ENCODE measurements around the gene BRF1.
"Not testable (repeated sequence)": the region's sequence is repeated elsewhere in the genome, so short reads cannot be mapped to it uniquely, and the experiment has no call there.

The BRF1 gene

GRCh38 chr14:105332350-105332874 is 31.6 kb upstream of the BRF1 start:
- no peak for DNase-seq (ENCODE audit: low spot score)

GRCh38 chr14:105331575-105332349 is 31.0 kb upstream of the BRF1 start:
- DNase-seq (ENCODE audit: low spot score) = no peak

- DNase-seq (ENCODE audit: low spot score) = no peak
These were observed 29.7 kb upstream of the BRF1 start for GRCh38 chr14:105330491-105330895.

- DNase-seq (ENCODE audit: low spot score) = no peak
These were observed 28.8 kb upstream of the BRF1 start for GRCh38 chr14:105329411-105330150.

GRCh38 chr14:105328678-105329390 is 28.0 kb upstream of the BRF1 start:
- no peak for DNase-seq (ENCODE audit: low spot score)

GRCh38 chr14:105328070-105328677 is 27.4 kb upstream of the BRF1 start:
- DNase-seq (ENCODE audit: low spot score) = no peak

- not testable (repeated sequence) for DNase-seq (ENCODE audit: low spot score)
These were observed 26.9 kb upstream of the BRF1 start for GRCh38 chr14:105327695-105328045.

- DNase-seq (ENCODE audit: low spot score) = no peak
These were observed 26.3 kb upstream of the BRF1 start for GRCh38 chr14:105326891-105327694.

GRCh38 chr14:105326568-105326867 is 25.7 kb upstream of the BRF1 start:
- DNase-seq (ENCODE audit: low spot score) = no peak

GRCh38 chr14:105325716-105326567 is 25.1 kb upstream of the BRF1 start:
- no peak for DNase-seq (ENCODE audit: low spot score)

- DNase-seq (ENCODE audit: low spot score) = no peak
These were observed 24.5 kb upstream of the BRF1 start for GRCh38 chr14:105325303-105325702.

- no peak for DNase-seq (ENCODE audit: low spot score)
These were observed 24.1 kb upstream of the BRF1 start for GRCh38 chr14:105324871-105325270.

- DNase-seq (ENCODE audit: low spot score) = no peak
These were observed 23.4 kb upstream of the BRF1 start for GRCh38 chr14:105324080-105324778.

GRCh38 chr14:105323663-105324062 is 22.9 kb upstream of the BRF1 start:
- DNase-seq (ENCODE audit: low spot score) = no peak

GRCh38 chr14:105322791-105323556 is 22.2 kb upstream of the BRF1 start:
- no peak for DNase-seq (ENCODE audit: low spot score)

- no peak for DNase-seq (ENCODE audit: low spot score)
These were observed 16.7 kb upstream of the BRF1 start for GRCh38 chr14:105317546-105317945.

- no peak for DNase-seq (ENCODE audit: low spot score)
These were observed 16.2 kb upstream of the BRF1 start for GRCh38 chr14:105316968-105317510.

- DNase-seq (ENCODE audit: low spot score) = no peak
These were observed 15.8 kb upstream of the BRF1 start for GRCh38 chr14:105316577-105316941.

Data from CD4-positive, alpha-beta T cell treated with Interleukin-6 at 100 ng/mL for 8 hours (primary cell).